SH-SY5Y (cell line): ENCODE data around the gene CKS1B.

Experiments
- GATA2 ChIP-seq: IDR thresholded peaks from 2 replicates; pipeline ENCODE4 v1.6.1; 2011; ENCODE audit warnings: mild to moderate bottlenecking, low read depth, low read length
- GATA3 ChIP-seq: IDR thresholded peaks from 2 replicates; pipeline ENCODE4 v1.6.1; 2011; ENCODE audit warnings: low read depth, mild to moderate bottlenecking, low read length, moderate library complexity

The CKS1B gene

GRCh38 chr1:154966111-154966510, 8.4 kb upstream of the CKS1B start:
- TF ChIP-seq GATA3, result no peak
- no peak for TF ChIP-seq GATA2

DNA sequence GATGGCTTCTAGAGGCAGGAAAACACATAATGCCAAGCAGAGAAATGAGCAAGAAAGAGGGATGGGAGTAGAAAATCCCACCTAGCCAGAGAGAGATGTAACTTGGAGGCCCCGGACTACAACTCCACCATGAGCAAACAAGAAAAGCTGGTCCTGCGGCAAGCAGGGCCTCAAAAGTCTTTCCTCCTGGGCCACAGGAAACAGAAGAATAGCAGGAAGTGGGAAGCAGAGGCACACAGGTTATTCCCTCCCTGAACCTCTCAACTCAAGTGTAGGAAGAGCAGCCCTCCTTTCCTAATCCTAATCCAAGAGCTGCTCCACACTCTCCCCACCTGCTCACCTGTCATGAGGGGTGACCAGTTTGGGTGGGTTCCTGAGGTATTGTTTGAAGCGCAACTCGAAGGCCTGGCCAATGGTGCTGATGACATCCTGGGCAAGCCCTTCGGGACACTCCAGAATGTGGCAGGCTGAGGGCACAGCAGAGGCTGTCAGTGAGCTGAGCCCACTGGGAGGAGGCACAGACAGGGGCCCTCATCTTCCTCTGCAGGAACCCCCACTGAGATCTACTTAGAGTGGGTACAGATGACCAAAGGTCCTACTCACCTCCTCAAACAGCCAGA, 7.0 kb upstream of the CKS1B start:
- TF ChIP-seq GATA3 (no peak), GATA2 (no peak)

DNA sequence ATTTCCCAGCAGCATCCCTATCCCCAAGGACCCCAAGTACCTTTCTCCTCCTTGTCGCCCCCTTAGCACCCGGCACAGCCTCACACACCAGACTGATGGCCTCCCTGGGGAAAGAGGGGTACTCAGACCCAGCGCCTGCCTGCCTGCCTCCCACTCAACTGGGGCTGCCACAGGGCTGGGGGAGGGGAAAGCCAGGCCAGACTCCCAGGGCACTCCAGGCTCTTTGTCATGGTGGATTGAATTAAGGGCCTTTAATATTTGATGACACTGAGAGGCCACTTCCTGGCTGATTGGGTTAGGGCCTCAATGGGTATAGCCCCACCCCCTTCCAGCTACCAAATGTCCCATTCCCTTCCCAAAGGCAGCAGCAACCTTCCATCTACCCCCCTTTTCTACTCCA, 5.8 kb upstream of the CKS1B start:
- TF ChIP-seq GATA2 (no peak), GATA3 (no peak)

GRCh38 chr1:154969246-154969645, 5.2 kb upstream of the CKS1B start:
- TF ChIP-seq GATA2 (no peak), GATA3 (no peak)

GRCh38 chr1:154969860-154970452, 4.5 kb upstream of the CKS1B start:
- TF ChIP-seq GATA3, result no peak
- TF ChIP-seq GATA2, result no peak

DNA sequence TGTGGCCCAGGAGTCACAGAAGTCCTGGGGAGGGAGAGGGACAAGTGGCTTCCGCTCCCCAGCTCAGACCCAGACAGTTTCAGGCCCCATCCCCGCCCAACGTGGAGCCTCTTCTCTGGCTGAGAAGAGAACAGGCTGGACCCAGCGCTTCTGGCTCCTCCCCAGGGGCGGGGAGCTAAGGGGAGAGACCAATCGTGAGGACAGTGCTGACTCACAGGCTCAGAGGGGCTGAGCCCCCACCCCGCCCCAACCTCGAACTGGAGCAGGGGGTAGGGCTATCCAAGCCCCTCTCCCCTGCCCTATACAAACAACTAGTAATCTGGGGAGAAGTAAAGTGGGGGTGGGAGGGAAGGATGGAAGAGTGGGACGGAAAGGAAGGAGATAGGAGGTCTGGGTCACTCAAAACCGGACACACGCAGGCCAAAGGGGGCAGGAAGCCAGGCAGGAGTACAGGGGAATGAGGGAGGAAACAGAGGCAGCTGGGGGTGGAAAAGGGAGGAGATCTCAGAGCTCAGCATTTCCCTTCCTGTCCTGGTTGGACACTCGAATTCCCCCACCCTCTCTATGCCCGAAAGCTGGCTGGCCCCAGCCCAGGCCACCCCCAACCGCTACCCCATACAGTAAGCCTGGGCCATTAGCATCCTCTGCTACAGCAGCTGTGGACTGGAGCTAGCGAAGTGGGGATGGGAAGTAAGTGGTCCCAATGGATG, 3.7 kb upstream of the CKS1B start, which contains the start of gene SHC1:
Gene SHC1, minus strand, starts transcription at position 117 of the 710 bp plus-strand sequence. CDS start 221 bp downstream, outside the sequence.
- TF ChIP-seq GATA3 (no peak), GATA2 (no peak)

- no peak for TF ChIP-seq GATA2
- TF ChIP-seq GATA3, result no peak
Measured at GRCh38 chr1:154971341-154971998, 3.0 kb upstream of the CKS1B start.

DNA sequence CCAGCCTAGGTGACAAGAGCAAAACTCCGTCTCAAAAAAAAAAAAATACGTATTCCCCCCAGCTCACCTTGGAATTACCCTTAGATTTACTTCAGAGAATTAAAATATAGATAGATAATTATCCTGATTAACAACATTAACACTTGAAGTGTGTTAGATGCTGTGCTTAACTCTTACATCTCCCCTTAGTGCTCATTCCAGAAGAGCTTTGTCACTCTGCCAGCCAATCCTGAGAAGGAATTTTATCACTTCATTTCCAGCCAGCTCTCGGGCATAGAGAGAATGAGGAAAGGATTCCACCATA, 2.3 kb upstream of the CKS1B start:
- TF ChIP-seq GATA2, result no peak
- no peak for TF ChIP-seq GATA3

GRCh38 chr1:154972517-154973343, 1.8 kb upstream of the CKS1B start:
- TF ChIP-seq GATA3, result no peak
- no peak for TF ChIP-seq GATA2

- no peak for TF ChIP-seq GATA3
- peak; percentile 82 for TF ChIP-seq GATA2
Measured at GRCh38 chr1:154973344-154974101, 958 bp upstream of the CKS1B start.

GRCh38 chr1:154974808-154975408, 427 bp downstream of the CKS1B start:
- TF ChIP-seq GATA2 (no peak), GATA3 (no peak)

DNA sequence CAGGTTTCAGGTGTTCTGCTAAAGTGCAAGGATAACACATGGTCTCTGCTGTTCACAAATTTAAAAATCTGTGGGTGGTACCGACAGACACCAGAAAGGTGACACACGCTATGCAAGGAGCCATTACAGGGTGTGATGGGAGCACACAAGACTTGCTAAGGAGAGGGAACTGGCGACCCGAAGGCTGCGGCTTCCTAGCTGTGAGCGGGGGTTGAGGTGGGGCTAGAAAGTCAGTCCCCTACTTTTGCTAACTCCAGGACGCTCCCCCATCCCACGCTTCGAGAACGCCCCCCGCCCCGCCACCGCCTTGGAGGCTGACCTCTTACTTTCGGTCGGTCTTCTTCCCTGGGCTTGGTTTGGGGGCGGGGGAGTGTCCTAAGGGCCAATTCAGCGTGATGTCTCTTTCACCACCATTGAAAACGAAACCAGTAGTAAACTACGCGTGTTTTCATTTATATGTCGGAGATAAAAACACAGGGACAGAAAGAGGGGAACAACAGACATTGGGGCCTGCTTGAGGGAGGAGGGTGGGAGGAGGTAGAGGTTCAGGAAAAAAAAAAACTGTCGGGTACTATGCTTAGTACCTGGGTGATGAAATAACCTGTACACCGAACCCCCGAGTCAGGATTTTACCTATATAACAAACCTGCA, 1.1 kb downstream of the CKS1B start:
- TF ChIP-seq GATA2, result no peak

GRCh38 chr1:154978360-154978759, 3.9 kb downstream of the CKS1B start:
- TF ChIP-seq GATA2, result peak; percentile 76
- TF ChIP-seq GATA3, result no peak
